Ovary (tissue), 9 donors: ENCODE results near the gene TMEM63C. TPM values are rescaled to one million over a fixed set of nuclear protein-coding genes. Genes with fewer than 3 reads are reported as not detected.

Experiments
- DNase-seq, 5 donors: peaks; one replicate each; pipeline ENCODE4 v3.0.0-alpha.2; 2019 to 2020
- H3K27ac ChIP-seq, 2 donors: fragments of 200-600 bp; one replicate each; pipeline versions ENCODE4 v1.5.1 to v1.8.0; 2019 to 2022
- H3K27me3 ChIP-seq: fragments of 200-600 bp; one replicate; pipeline ENCODE4 v1.8.0; 2022
- H3K36me3 ChIP-seq: fragments of 200-600 bp; sonication (generic); one replicate; pipeline ENCODE4 v1.5.1; 2019
- H3K4me1 ChIP-seq: one replicate; pipeline ENCODE4 v1.8.1; 2013; ENCODE audit warnings: mild to moderate bottlenecking, moderate library complexity; ENCODE audit not compliant: insufficient read depth
- H3K4me3 ChIP-seq: fragments of 200-600 bp; sonication (generic); one replicate; pipeline ENCODE4 v1.5.1; 2017
- H3K9me3 ChIP-seq, 2 donors: fragments of 200-600 bp in 1 of 2; sonication (generic) in 1 of 2; one replicate each; pipeline versions ENCODE4 v1.5.1 to v1.8.1; 2013 to 2019; ENCODE audit warnings: mild to moderate bottlenecking in 1 of 2, moderate library complexity in 1 of 2
- CTCF ChIP-seq, 3 donors: fragments of 450-650 bp in 2 of 3; fragments of 200-600 bp in 1 of 3; IDR thresholded peaks; one replicate each; pipeline versions ENCODE4 v1.5.1 to v1.8.0; 2016 to 2022; ENCODE audit warnings: antibody characterized with exemption in 3 of 3, mild to moderate bottlenecking in 1 of 3
- EP300 ChIP-seq: sonication (generic); formaldehyde crosslinking; IDR thresholded peaks from one replicate; pipeline ENCODE4 v1.6.1; 2017; ENCODE audit warnings: antibody characterized with exemption
- POLR2A ChIP-seq: fragments of 450-650 bp; IDR thresholded peaks from one replicate; pipeline ENCODE4 v1.6.1; 2017; ENCODE audit warnings: antibody characterized with exemption, mild to moderate bottlenecking, moderate library complexity
- WGBS, 3 donors: extraction: QIAGEN DNeasy Blood & Tissue Kit in 1 of 3; methylation state at CpG; one replicate each; pipeline versions ENCODE4 v1.1.5 to v1.1.7; 2013 to 2017; 5-methylcytosine and 5-hydroxymethylcytosine counted together
- intact Hi-C, 4 donors: fragments of 100-400 bp; cut with DNase I; formaldehyde crosslinking; loops; one replicate each; pipeline versions ENCODE4 v1.11.0 to v1.15.1; 2022 to 2023
- polyA plus RNA-seq, 2 donors: library from polyadenylated mRNA; stranded (reverse); fragments of 200-250 nt in 1 of 2; fragments of 350-450 nt in 1 of 2; fragmentation: Illumina TruSeq in 1 of 2; extraction: RNeasy Lipid Tissue Mini Kit (QIAGEN cat#74804) in 1 of 2; gene quantifications; one replicate each; pipeline ENCODE4 v1.2.3, GENCODE V29; 2013 to 2014
- total RNA-seq, 7 donors: library from RNA; depleted of rRNA in 2 of 7; stranded (reverse); fragments of >200 nt in 2 of 7; fragmentation: NEBNext Ultra II Directional in 3 of 7; extraction: Animal tissue kit (Norgen Biotek cat#: 25700) in 3 of 7; gene quantifications; one replicate each; pipeline versions ENCODE4 v1.1.0 to v1.2.4, GENCODE V29; 2016 to 2023
- donor health status: DM: no; HTN: no; CAD: no; lungs with moderate emphysema.
- donor health status: DM: no; HTN: no; CAD: no.
- donor health status: Bipolar disorder and iron deficiency.
- donor health status: DM: yes; HTN: yes; CAD: no.
- donor health status: DM: no; HTN: no; CAD: no.
- donor health status: DM: yes; HTN: yes; CAD: no.

Gene TMEM63C
- total and polyA plus RNA-seq, 9 donors = 0.16 to 1.7 (median 0.25) TPM; not detected in 1

- no peak for TF ChIP-seq EP300
- no peak for TF ChIP-seq POLR2A
- no peak for TF ChIP-seq CTCF (IDR thresholded peaks at IDR 0.05)
- intact Hi-C loops = no loop called here
Observed at GRCh38 chr14:77148510-77149231, 32.9 kb upstream of the TMEM63C start.

GRCh38 chr14:77151245-77151644, 30.4 kb upstream of the TMEM63C start:
- intact Hi-C loops = loop anchor here in 1 of 4 donors (10.0 kb wide), 1 partner anchor 164 kb away; no protein-coding TSS in a partner anchor
- H3K9me3 ChIP-seq = no peaks in the 10 kb centered on the region
- DNase-seq = no peak
- TF ChIP-seq EP300 = no peak
- TF ChIP-seq CTCF (IDR thresholded peaks at IDR 0.05) = no peak
- TF ChIP-seq POLR2A = no peak
- no peak overlapping the region for H3K27ac ChIP-seq
- no peaks in the 10 kb centered on the region for H3K4me1 ChIP-seq
- no peaks in the 10 kb centered on the region for H3K36me3 ChIP-seq
- H3K27me3 ChIP-seq = no peaks in the 10 kb centered on the region
- 1 to 7% (median 1%) methylated on average over 5 of the region's 5 CpGs for WGBS, 3 donors
- no peak overlapping the region for H3K4me3 ChIP-seq

More at GRCh38 chr14:77148510-77149231, 32.9 kb upstream of the TMEM63C start:
- no peaks in the 10 kb centered on the region for H3K27me3 ChIP-seq
- no peak for DNase-seq
- no peaks in the 10 kb centered on the region for H3K4me1 ChIP-seq
- no peak overlapping the region for H3K27ac ChIP-seq
- no peaks in the 10 kb centered on the region for H3K36me3 ChIP-seq
- WGBS, 3 donors = 60 to 70% (median 68%) methylated on average over 8 of the region's 8 CpGs
- no peak overlapping the region for H3K4me3 ChIP-seq
- H3K9me3 ChIP-seq = no peaks in the 10 kb centered on the region

- no peaks in the 10 kb centered on the region for H3K4me1 ChIP-seq
- H3K36me3 ChIP-seq = no peaks in the 10 kb centered on the region
- no peaks in the 10 kb centered on the region for H3K9me3 ChIP-seq
- TF ChIP-seq EP300 (no peak), CTCF (IDR thresholded peaks at IDR 0.05) (no peak), POLR2A (no peak)
- no peak overlapping the region for H3K4me3 ChIP-seq
- no peaks in the 10 kb centered on the region for H3K27me3 ChIP-seq
- WGBS, 3 donors = 16 to 48% (median 16%) methylated on average over 2 of the region's 2 CpGs
- intact Hi-C loops = loop anchor here in 1 of 4 donors (10.0 kb wide), 1 partner anchor 163 kb away; no protein-coding TSS in a partner anchor
- H3K27ac ChIP-seq = no peak overlapping the region
- DNase-seq = no peak
Observed at GRCh38 chr14:77151918-77152588, 29.5 kb upstream of the TMEM63C start.

- no peaks in the 10 kb centered on the region for H3K9me3 ChIP-seq
- TF ChIP-seq EP300 (no peak), CTCF (IDR thresholded peaks at IDR 0.05) (no peak), POLR2A (no peak)
- DNase-seq = no peak
- H3K27me3 ChIP-seq = no peaks in the 10 kb centered on the region
- no peaks in the 10 kb centered on the region for H3K4me1 ChIP-seq
- H3K4me3 ChIP-seq = no peak overlapping the region
- no peaks in the 10 kb centered on the region for H3K36me3 ChIP-seq
- 87 to 97% (median 94%) methylated on average over 3 of the region's 3 CpGs for WGBS, 3 donors
- intact Hi-C loops = loop anchor here in 1 of 4 donors (10.0 kb wide), 1 partner anchor 161 kb away; no protein-coding TSS in a partner anchor
- H3K27ac ChIP-seq = no peak overlapping the region
Observed at GRCh38 chr14:77153802-77154201, 27.8 kb upstream of the TMEM63C start.
